Dermis microvascular lymphatic vessel endothelial cell (primary cell): ENCODE results near the gene LRRC56. TPM values are rescaled to one million over a fixed set of nuclear protein-coding genes. Genes with fewer than 3 reads are reported as not detected.
"Not testable (repeated sequence)": the region's sequence is repeated elsewhere in the genome, so short reads cannot be mapped to it uniquely, and the experiment has no call there.

Experiments used
- DNase-seq, 2 donors: peaks; one replicate each; pipeline versions ENCODE4 v3.0.0 to v3.0.0-alpha.2; 2010; ENCODE audit warnings: low read depth in 2 of 2
- total RNA-seq: library from RNA; depleted of rRNA; stranded (reverse); fragments of >200 nt; gene quantifications from 2 replicates; pipeline ENCODE4 v1.2.1, GENCODE V29; 2014

The LRRC56 gene
- total RNA-seq, 1 donor from 2014 or later: 0.26 TPM

GRCh38 chr11:559020-559620 is 21.8 kb downstream of the LRRC56 start:
- no peak for DNase-seq

- DNase-seq: no peak
These were observed 22.5 kb downstream of the LRRC56 start for GRCh38 chr11:559712-560304.

- peak; percentile 73 to 93 for DNase-seq
These were observed 23.2 kb downstream of the LRRC56 start, which contains the start of the genes LMNTD2 and RASSF7 for GRCh38 chr11:560305-561147. TSS of gene LMNTD2 (minus strand) at chr11:560738. CDS start at chr11:560716, 22 bp downstream. TSS of gene RASSF7 (plus strand) at chr11:560970. CDS start at chr11:561769, 799 bp downstream.

DNA sequence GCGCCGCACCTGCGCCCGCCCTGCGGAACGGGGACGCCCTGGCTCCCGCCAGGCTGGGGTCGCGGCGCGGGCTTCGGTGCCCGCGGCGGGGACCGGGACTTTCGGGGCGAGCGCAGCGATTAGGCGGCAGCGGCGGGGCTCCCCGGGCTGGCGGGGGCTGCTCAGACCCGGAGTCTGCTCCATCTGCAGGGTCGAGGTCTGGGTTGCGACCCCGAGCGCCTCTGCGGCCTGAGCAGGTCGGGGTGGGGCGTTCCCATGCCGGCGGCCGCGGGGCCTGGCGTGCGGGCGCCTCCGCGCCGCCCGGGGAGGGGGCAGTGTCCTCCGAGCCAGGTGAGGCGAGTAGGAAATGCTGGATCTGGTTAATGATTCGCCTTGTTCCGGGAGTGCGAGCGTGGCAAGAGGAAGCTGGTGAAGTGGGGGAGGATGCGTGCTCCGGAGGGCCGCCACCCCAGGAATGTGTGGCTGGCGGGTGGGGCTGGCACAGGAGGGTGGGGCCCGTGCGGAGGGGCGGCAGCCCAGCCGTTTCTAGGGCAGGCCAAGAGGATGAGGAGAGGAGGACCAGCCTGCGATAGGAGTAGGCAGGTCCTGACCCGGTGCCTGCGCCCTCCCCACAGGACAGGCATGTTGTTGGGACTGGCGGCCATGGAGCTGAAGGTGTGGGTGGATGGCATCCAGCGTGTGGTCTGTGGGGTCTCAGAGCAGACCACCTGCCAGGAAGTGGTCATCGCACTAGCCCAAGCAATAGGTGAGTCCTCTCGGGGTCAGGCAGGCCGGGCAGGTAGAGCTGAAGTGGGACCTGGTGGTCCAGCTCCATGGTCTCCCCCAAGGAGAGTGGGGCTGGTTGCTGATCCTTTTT is 24.0 kb downstream of the LRRC56 start:
- DNase-seq: peak in 1 of 2 donors; percentile 23

DNA sequence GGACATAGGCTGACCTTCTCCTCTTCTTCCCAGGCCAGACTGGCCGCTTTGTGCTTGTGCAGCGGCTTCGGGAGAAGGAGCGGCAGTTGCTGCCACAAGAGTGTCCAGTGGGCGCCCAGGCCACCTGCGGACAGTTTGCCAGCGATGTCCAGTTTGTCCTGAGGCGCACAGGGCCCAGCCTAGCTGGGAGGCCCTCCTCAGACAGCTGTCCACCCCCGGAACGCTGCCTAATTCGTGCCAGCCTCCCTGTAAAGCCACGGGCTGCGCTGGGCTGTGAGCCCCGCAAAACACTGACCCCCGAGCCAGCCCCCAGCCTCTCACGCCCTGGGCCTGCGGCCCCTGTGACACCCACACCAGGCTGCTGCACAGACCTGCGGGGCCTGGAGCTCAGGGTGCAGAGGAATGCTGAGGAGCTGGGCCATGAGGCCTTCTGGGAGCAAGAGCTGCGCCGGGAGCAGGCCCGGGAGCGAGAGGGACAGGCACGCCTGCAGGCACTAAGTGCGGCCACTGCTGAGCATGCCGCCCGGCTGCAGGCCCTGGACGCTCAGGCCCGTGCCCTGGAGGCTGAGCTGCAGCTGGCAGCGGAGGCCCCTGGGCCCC is 24.8 kb downstream of the LRRC56 start:
- no peak for DNase-seq

- DNase-seq: no peak
These were observed 25.9 kb downstream of the LRRC56 start for GRCh38 chr11:563066-563811.

DNA sequence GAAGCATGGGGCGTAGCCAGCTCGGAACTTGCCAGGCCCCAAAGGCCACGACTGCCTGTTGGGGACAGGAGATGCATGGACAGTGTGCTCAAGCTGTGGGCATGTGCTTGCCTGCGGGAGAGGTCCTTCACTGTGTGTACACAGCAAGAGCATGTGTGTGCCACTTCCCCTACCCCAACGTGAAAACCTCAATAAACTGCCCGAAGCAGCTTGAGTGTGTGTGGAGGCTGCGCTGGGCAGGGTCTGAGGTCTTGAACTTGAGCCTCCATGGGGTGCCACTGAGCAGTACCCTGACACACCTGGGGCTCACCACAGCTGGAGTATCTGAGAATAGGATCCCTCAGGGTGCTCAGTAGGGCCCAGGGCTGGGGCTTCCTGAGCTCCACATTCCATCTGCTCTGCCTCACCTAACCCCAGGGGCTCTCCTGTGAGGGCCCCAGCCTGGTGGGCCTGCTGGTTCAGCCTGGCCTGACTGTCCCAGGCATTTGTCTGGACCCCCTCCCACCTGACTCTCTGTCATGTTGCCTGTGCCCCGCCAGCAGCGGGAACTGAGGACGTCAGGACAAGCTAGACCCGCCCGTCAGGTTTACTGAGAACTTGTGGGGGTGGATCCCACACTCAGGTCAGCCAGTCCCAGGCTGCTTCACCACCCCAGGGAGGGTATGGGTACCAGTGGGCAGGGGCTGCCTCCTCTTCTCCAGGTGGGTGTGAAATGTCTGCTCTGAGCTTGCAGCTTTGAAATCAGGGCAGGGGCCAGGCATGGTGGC is 26.7 kb downstream of the LRRC56 start:
- no peak for DNase-seq

DNA sequence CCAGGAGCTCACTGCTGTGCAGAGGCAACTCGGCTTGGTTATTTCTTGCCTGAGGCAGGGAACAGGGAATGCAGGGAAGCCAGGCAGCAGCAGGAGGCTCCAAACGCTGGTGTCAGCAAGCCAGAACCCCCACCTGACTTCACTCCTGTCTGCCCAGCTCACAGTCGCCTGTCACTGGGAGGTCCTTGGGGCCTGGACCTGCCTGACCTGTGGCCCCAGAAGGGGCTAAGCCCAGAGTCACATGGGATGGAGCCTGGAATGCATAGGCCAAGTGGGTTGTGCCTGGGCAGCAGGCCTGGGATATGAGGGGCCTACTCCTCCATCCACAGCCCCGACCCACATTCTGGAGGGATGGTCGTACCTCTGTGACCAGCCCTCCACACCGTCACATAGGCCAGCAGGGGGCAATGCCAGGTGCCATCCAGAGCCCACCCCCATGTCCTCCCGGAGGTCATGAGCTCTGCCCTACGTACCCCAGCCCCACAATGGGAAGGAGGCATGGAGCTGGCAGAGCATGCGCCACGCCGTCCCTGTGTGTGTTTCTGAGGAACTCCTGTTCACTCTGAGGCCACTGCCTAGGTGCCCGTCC is 28.7 kb downstream of the LRRC56 start:
- DNase-seq: no peak

DNA sequence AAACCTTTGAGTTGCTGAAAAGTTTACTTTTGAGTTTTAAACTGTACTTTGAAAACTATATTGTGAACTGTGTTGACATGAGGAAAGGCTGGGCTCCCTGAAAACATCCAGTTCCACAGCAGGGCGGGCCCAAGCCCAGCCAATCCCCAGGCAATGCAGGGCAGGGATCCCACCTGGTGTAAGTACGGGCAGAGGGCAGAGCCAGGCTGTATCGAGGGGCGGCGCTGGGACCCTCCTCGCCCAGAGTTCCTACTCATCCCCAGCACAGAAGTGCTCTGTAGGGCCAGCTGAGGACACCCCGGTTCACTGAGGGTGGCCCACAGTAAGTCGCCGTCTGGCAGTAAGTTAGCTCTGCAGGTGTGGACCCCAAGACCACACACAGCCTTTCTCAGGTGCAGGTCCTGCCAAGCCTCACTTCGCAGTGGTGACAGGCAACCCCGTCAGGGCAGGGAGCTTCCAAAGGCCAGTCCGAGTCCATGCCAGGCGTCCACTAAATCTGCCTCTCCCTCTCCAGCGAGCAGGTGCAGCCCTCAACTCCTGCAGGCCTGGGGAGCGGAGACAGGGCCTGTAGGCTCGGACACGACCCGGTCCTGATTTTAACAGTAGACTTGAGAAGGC is 29.8 kb downstream of the LRRC56 start:
- no peak for DNase-seq

GRCh38 chr11:567629-568292 is 30.4 kb downstream of the LRRC56 start:
- DNase-seq: no peak

DNA sequence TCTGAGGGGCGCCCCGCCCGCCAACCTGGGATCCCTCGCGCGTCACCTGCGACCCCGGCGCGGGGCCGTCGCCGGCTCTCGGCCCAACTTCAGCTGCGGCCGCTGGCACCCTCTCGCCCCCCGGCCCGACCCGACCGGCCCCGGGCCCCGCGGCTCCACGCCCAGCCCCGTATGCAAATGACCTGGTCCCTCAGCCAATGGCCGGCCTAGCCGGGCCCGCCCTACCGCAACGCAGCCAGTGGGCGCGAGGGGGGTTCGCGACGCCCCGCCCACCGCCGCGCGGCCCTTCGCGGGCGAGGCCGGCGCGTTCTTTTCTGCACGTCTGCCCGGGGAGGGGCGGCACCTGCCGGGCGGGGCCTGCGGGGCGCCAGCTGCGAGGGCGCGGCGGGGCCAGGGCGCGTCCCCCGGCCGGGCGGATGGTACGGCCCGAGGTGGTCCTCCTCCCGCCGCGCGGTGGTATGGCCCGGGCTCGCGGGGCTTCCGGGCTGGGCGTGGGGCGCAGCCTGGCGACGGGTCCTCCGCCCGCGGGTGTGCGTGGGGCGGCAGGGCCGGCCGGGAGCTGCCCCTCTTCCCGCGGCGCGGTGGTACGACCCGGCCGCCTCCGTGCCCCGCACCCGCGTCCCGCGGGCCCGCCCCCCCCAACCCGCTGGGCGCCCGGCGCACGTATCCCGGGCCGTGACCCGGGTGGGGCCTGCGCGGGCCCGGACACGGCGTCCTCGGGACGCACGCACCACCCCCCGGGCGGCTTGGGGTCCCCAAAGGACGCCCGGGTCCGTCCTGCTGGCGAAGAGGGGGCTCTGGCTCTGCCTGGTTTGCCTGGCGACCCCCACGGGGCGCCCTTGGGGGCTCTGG is 31.2 kb downstream of the LRRC56 start:
- DNase-seq: peak; percentile 70 to 93

GRCh38 chr11:569158-569885 is 32.0 kb downstream of the LRRC56 start:
- DNase-seq: no peak

DNA sequence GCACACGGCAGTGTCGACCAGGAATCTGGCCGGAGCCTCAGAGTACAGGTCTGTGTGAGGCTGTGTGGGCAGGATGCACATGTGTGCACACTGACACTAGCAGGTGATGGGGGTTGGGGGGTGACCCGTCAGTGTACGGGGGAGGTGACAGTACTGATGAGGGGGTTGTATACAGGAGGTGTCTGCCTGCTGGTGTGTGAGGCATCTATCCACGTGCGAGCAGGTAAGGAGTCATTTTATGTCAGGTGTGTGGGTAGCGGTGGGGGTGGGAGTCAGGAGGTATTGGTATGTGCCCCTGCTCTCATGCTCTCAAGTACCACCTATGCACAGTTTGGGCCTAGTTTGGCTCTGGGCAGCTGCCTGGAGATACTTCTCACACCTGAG is 34.5 kb downstream of the LRRC56 start:
- DNase-seq: no peak

DNA sequence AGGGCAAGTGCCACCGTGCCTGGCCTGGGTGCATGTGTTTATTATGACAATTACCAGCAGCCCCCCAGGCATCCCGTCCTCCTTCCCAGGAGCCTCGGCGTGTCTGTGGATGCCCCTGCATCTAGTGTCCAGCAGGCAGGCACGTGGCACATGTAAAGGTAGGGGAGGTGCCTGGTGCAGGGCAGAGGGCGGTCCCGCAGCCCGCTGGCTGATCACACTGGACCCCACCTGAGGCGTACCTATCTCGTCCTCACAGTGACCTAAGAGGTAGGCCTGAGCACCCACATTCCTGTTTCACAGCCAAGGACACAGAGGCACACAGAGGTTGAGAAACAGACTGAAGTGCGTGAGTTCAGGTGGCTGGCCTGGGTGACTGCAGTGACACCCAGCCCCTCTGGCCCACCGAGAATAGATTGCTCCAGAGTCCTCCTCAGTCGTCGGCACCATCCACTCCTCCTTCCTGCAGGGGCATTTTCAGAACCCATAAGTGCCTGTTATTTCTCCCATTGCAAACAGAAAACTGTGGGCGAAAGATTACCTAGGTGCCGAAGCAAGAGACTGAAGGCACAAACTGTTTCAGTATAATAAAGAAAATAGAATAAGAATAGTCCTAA is 35.9 kb downstream of the LRRC56 start:
- no peak for DNase-seq

DNA sequence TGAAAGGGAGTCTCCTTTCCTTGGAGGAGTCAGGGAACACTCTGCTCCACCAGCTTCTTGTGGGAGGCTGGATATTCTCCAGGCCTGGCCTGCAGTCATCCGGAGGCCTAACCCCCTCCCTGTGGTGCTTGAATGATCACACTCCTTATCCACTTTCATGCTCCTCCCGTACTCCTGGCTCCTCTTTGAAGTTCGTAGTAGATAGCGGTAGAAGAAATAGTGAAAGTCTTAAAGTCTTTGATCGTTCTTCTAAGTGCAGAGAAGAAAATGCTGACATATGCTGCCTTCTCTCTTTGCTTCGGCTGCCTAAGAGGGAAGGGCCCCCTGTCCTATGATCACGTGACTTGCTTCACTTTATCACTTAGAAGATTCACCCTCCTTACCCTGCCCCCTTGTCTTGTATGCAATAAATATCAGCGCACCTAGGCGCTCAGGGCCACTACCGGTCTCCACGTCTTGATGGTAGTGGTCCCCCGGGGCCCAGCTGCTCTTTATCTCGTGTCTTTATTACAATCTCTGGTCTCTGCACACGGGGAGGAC is 36.8 kb downstream of the LRRC56 start:
- DNase-seq: not testable (repeated sequence)
